Spleen (tissue), 7 donors: Measurements from ENCODE around the gene CACNA1C.

ENCODE experiments used
- CTCF ChIP-seq, 11 experiments: fragments of 200-600 bp in 7 of 11; fragments of 450-650 bp in 4 of 11; sonication (generic) in 4 of 11; IDR thresholded peaks in 8 of 11; conservative IDR thresholded peaks in 3 of 11; 1 replicate in 7 of 11; 2 replicates in 4 of 11; pipeline versions ENCODE4 v1.4.0 to v1.8.0; 2016 to 2021; ENCODE audit warnings: antibody characterized with exemption in 11 of 11, inconsistent platforms in 4 of 11, mild to moderate bottlenecking in 1 of 11
- POLR2A ChIP-seq, 3 donors: fragments of 450-650 bp; IDR thresholded peaks; one replicate each; pipeline ENCODE4 v1.5.1; 2017; ENCODE audit warnings: antibody characterized with exemption in 3 of 3, mild to moderate bottlenecking in 1 of 3
- donor health status: DM: no; HTN: no; CAD: no; lungs with moderate emphysema.
- donor health status: DM: no; HTN: no; CAD: no.
- donor health status: DM: no; HTN: no; CAD: no.

- TF ChIP-seq CTCF (IDR thresholded peaks at IDR 0.05 in 8 of 11, conservative IDR thresholded peaks at IDR 0.05 in 3 of 11) (no peak), POLR2A (IDR thresholded peaks at IDR 0.05) (no peak)
Observed at GRCh38 chr12:2390850-2391390, 338.1 kb downstream of the CACNA1C start.
